DMS114 treated with DMSO at 0.1 percent for 48 hours (cell line): ENCODE data around the gene SLC38A7.
"Not testable (repeated sequence)": the region's sequence is repeated elsewhere in the genome, so short reads cannot be mapped to it uniquely, and the experiment has no call there.

ENCODE experiments used
- DNase-seq: peaks from one replicate; lab custom pipeline; 2025; ENCODE audit not compliant: unreplicated experiment; lab: John Stamatoyannopoulos, UW

SLC38A7 gene

GRCh38 chr16:58637021-58637420, 47.5 kb downstream of the SLC38A7 start:
- not testable (repeated sequence) for DNase-seq

- no peak for DNase-seq
Observed at GRCh38 chr16:58636466-58636865, 48.1 kb downstream of the SLC38A7 start.

GRCh38 chr16:58635502-58635901, 49.1 kb downstream of the SLC38A7 start:
- no peak for DNase-seq

- no peak for DNase-seq
Observed at GRCh38 chr16:58634265-58634802, 50.2 kb downstream of the SLC38A7 start.

GRCh38 chr16:58629733-58630640, 54.6 kb downstream of the SLC38A7 start, which contains the start of gene CNOT1:
CNOT1 (minus strand) TSS chr16:58629826; CDS start chr16:58599337, 30,489 bp downstream.
- peak; percentile 99 for DNase-seq

GRCh38 chr16:58628845-58629732, 55.5 kb downstream of the SLC38A7 start:
- no peak for DNase-seq

- DNase-seq, result no peak
Observed at GRCh38 chr16:58624209-58624608, 60.4 kb downstream of the SLC38A7 start.

- DNase-seq, result no peak
Observed at GRCh38 chr16:58620396-58620795, 64.2 kb downstream of the SLC38A7 start.

- DNase-seq, result no peak
Observed at GRCh38 chr16:58615280-58615679, 69.3 kb downstream of the SLC38A7 start.
